Muscle layer of duodenum (tissue), 2 donors: ENCODE results near the gene GALNT17.

ENCODE experiments used
- H3K27ac ChIP-seq: one replicate; pipeline ENCODE4 v1.7.0; 2013; ENCODE audit warnings: mild to moderate bottlenecking, low read length
- H3K27me3 ChIP-seq: one replicate; pipeline ENCODE4 v1.7.0; 2013; ENCODE audit warnings: low read depth, mild to moderate bottlenecking, control low read depth, low read length
- H3K36me3 ChIP-seq, 2 donors: one replicate each; pipeline ENCODE4 v1.7.0; 2013; ENCODE audit warnings: low read length in 2 of 2, control low read depth in 1 of 2, mild to moderate bottlenecking in 1 of 2; ENCODE audit not compliant: insufficient read depth in 2 of 2, control insufficient read depth in 1 of 2
- H3K4me1 ChIP-seq, 2 donors: one replicate each; pipeline ENCODE4 v1.7.0; 2013; ENCODE audit warnings: low read length in 2 of 2, mild to moderate bottlenecking in 2 of 2, control low read depth in 1 of 2, moderate library complexity in 1 of 2; ENCODE audit not compliant: insufficient read depth in 2 of 2, control insufficient read depth in 1 of 2
- H3K4me3 ChIP-seq, 2 donors: one replicate each; pipeline ENCODE4 v1.7.0; 2013; ENCODE audit warnings: low read length in 2 of 2, low read depth in 1 of 2, mild to moderate bottlenecking in 1 of 2
- H3K9me3 ChIP-seq, 2 donors: one replicate each; pipeline ENCODE4 v1.7.0; 2013; ENCODE audit warnings: low read length in 2 of 2, control low read depth in 1 of 2, mild to moderate bottlenecking in 1 of 2; ENCODE audit not compliant: control insufficient read depth in 1 of 2
- donor health status: healthy.

Gene GALNT17

GRCh38 chr7:71403202-71403946 is 271.4 kb downstream of the GALNT17 start:
- H3K36me3 ChIP-seq: no peaks in the 10 kb centered on the region
- no peak overlapping the region for H3K4me3 ChIP-seq
- H3K4me1 ChIP-seq: no peaks in the 10 kb centered on the region
- no peaks in the 10 kb centered on the region for H3K27me3 ChIP-seq
- H3K27ac ChIP-seq: no peak overlapping the region
- no peaks in the 10 kb centered on the region for H3K9me3 ChIP-seq

GRCh38 chr7:71404726-71405345 is 272.9 kb downstream of the GALNT17 start:
- Histone ChIP-seq H3K27me3 (no peaks in the 10 kb centered on the region), H3K9me3 (peaks cover 0 to 8% of the 10 kb centered on the region in 2 donors), H3K36me3 (no peaks in the 10 kb centered on the region), H3K27ac (no peak overlapping the region), H3K4me1 (no peaks in the 10 kb centered on the region), H3K4me3 (no peak overlapping the region)

- Histone ChIP-seq H3K4me1 (no peaks in the 10 kb centered on the region), H3K27me3 (no peaks in the 10 kb centered on the region), H3K36me3 (no peaks in the 10 kb centered on the region), H3K4me3 (no peak overlapping the region), H3K9me3 (peaks cover 0 to 8% of the 10 kb centered on the region in 2 donors), H3K27ac (no peak overlapping the region)
Measured at GRCh38 chr7:71408271-71408670, 276.3 kb downstream of the GALNT17 start.

- H3K27me3 ChIP-seq: no peaks in the 10 kb centered on the region
- H3K27ac ChIP-seq: no peak overlapping the region
- H3K4me3 ChIP-seq: no peak overlapping the region
- peaks cover 0 to 8% of the 10 kb centered on the region in 2 donors for H3K9me3 ChIP-seq
- no peaks in the 10 kb centered on the region for H3K36me3 ChIP-seq
- H3K4me1 ChIP-seq: no peaks in the 10 kb centered on the region
Measured at GRCh38 chr7:71409550-71410157, 277.7 kb downstream of the GALNT17 start.

GRCh38 chr7:71411475-71411874 is 279.5 kb downstream of the GALNT17 start:
- no peak overlapping the region for H3K4me3 ChIP-seq
- H3K27ac ChIP-seq: no peak overlapping the region
- no peaks in the 10 kb centered on the region for H3K27me3 ChIP-seq
- no peaks in the 10 kb centered on the region for H3K4me1 ChIP-seq
- no peaks in the 10 kb centered on the region for H3K36me3 ChIP-seq
- peaks cover 0 to 8% of the 10 kb centered on the region in 2 donors for H3K9me3 ChIP-seq

- Histone ChIP-seq H3K27me3 (no peaks in the 10 kb centered on the region), H3K4me1 (no peaks in the 10 kb centered on the region), H3K9me3 (peaks cover 0 to 4% of the 10 kb centered on the region in 2 donors), H3K36me3 (no peaks in the 10 kb centered on the region), H3K27ac (no peak overlapping the region), H3K4me3 (no peak overlapping the region)
Measured at GRCh38 chr7:71414490-71414889, 282.5 kb downstream of the GALNT17 start.

- H3K27ac ChIP-seq: no peak overlapping the region
- no peaks in the 10 kb centered on the region for H3K36me3 ChIP-seq
- H3K27me3 ChIP-seq: no peaks in the 10 kb centered on the region
- no peak overlapping the region for H3K4me3 ChIP-seq
- H3K4me1 ChIP-seq: no peaks in the 10 kb centered on the region
- peaks cover 0 to 5% of the 10 kb centered on the region in 2 donors for H3K9me3 ChIP-seq
Measured at GRCh38 chr7:71419546-71420337, 287.8 kb downstream of the GALNT17 start.

GRCh38 chr7:71422104-71422503 is 290.2 kb downstream of the GALNT17 start:
- peaks cover 0 to 5% of the 10 kb centered on the region in 2 donors for H3K9me3 ChIP-seq
- H3K36me3 ChIP-seq: no peaks in the 10 kb centered on the region
- H3K4me1 ChIP-seq: no peaks in the 10 kb centered on the region

GRCh38 chr7:71424166-71425035 is 292.5 kb downstream of the GALNT17 start:
- Histone ChIP-seq H3K27me3 (no peaks in the 10 kb centered on the region), H3K9me3 (peaks cover 0 to 5% of the 10 kb centered on the region in 2 donors), H3K4me1 (no peaks in the 10 kb centered on the region), H3K27ac (no peak overlapping the region), H3K4me3 (no peak overlapping the region), H3K36me3 (no peaks in the 10 kb centered on the region)

More at GRCh38 chr7:71422104-71422503, 290.2 kb downstream of the GALNT17 start:
- no peak overlapping the region for H3K27ac ChIP-seq
- no peak overlapping the region for H3K4me3 ChIP-seq
- H3K27me3 ChIP-seq: no peaks in the 10 kb centered on the region

GRCh38 chr7:71429083-71429482 is 297.1 kb downstream of the GALNT17 start:
- Histone ChIP-seq H3K9me3 (no peaks in the 10 kb centered on the region), H3K27ac (no peak overlapping the region), H3K4me1 (no peaks in the 10 kb centered on the region), H3K27me3 (no peaks in the 10 kb centered on the region), H3K4me3 (no peak overlapping the region), H3K36me3 (no peaks in the 10 kb centered on the region)
